NT2/D1 (cell line): ENCODE measurements around the gene ZNF627.

Experiments used
- SUZ12 ChIP-seq: IDR thresholded peaks from 2 replicates; pipeline ENCODE4 v1.6.1; 2011; ENCODE audit not compliant: insufficient read length, insufficient read depth; ENCODE audit errors: extremely low read depth
- YY1 ChIP-seq: IDR thresholded peaks from 2 replicates; pipeline ENCODE4 v1.6.1; 2011; ENCODE audit not compliant: insufficient read length, insufficient read depth
- ZNF274 ChIP-seq: IDR thresholded peaks from 2 replicates; pipeline ENCODE4 v1.6.1; 2011; ENCODE audit warnings: mild to moderate bottlenecking, low read depth, low read length

DNA sequence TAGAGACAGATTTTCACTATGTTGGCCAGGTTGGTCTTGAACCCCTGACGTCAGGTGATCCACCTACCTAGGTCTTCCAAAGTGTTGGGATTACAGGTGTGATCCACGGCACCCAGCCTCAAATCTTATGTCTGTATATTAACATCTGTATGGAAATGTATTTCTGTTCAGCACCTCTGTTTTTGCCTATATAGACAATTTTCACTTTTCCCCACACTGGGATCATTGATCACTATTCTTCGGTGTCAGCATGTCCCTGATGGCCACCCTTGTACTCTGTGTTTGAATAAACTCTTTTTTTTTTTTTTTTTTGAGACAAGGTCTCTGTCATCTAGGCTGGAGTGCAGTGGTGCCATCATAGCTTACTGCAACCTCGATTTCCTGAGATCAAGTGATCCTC, 3.2 kb upstream of the ZNF627 start:
- TF ChIP-seq SUZ12 (no peak), ZNF274 (no peak), YY1 (no peak)
